PFSK-1 (cell line): ENCODE measurements around the gene SAMD4A.

ENCODE experiments used
- FOXP2 ChIP-seq: optimal IDR thresholded peaks from 2 replicates; pipeline ENCODE3; 2011; ENCODE audit warnings: borderline replicate concordance, control low read depth, inconsistent platforms; ENCODE audit not compliant: insufficient read depth; ENCODE audit errors: extremely low read length, extremely low read depth
- POLR2AphosphoS5 ChIP-seq: IDR thresholded peaks from 2 replicates; pipeline ENCODE4 v1.6.1; 2012; ENCODE audit warnings: low read depth, mild to moderate bottlenecking, control low read depth, low read length, moderate library complexity
- REST ChIP-seq, 2 experiments: IDR thresholded peaks; 2 replicates each; pipeline versions ENCODE4 v1.6.1 to v1.8.0; 2011 to 2012; ENCODE audit warnings: low read depth in 2 of 2, low read length in 2 of 2, control low read depth in 1 of 2, inconsistent platforms in 1 of 2, mild to moderate bottlenecking in 1 of 2, moderate library complexity in 1 of 2; ENCODE audit not compliant: insufficient read depth in 1 of 2
- SIN3A ChIP-seq: IDR thresholded peaks from 2 replicates; pipeline ENCODE4 v1.6.1; 2012; ENCODE audit warnings: mild to moderate bottlenecking, low read length, moderate library complexity, borderline replicate concordance; ENCODE audit not compliant: insufficient read depth
- TAF1 ChIP-seq: IDR thresholded peaks from 2 replicates; pipeline ENCODE4 v1.6.1; 2012; ENCODE audit warnings: low read length, control low read depth, borderline replicate concordance; ENCODE audit not compliant: insufficient read depth

The SAMD4A gene

GRCh38 chr14:54664961-54665360 lies 98.0 kb downstream of the SAMD4A start:
- TF ChIP-seq FOXP2 (no peak), POLR2AphosphoS5 (no peak), SIN3A (no peak), REST (IDR thresholded peaks at IDR 0.05; ENCODE audit: insufficient read depth in 1 of 2, low read depth in 2 of 2, low read length in 2 of 2) (no peak), TAF1 (no peak)

- TF ChIP-seq SIN3A, result no peak
- no peak for TF ChIP-seq POLR2AphosphoS5
- no peak for TF ChIP-seq REST (IDR thresholded peaks at IDR 0.05; ENCODE audit: insufficient read depth in 1 of 2, low read depth in 2 of 2, low read length in 2 of 2)
- no peak for TF ChIP-seq TAF1
- TF ChIP-seq FOXP2, result no peak
Observed at GRCh38 chr14:54665946-54666345, 99.0 kb downstream of the SAMD4A start.

GRCh38 chr14:54667026-54667744 lies 100.3 kb downstream of the SAMD4A start:
- no peak for TF ChIP-seq FOXP2
- TF ChIP-seq POLR2AphosphoS5, result no peak
- TF ChIP-seq SIN3A, result no peak
- no peak for TF ChIP-seq TAF1
- no peak for TF ChIP-seq REST (IDR thresholded peaks at IDR 0.05; ENCODE audit: insufficient read depth in 1 of 2, low read depth in 2 of 2, low read length in 2 of 2)

- no peak for TF ChIP-seq TAF1
Observed at GRCh38 chr14:54667764-54668163, 100.8 kb downstream of the SAMD4A start.

GRCh38 chr14:54669721-54670561 lies 103.0 kb downstream of the SAMD4A start:
- TF ChIP-seq TAF1 (no peak), REST (IDR thresholded peaks at IDR 0.05; ENCODE audit: insufficient read depth in 1 of 2, low read depth in 2 of 2, low read length in 2 of 2) (no peak), POLR2AphosphoS5 (no peak), FOXP2 (no peak), SIN3A (no peak)
